COLO668 (cell line): Measurements from ENCODE around the gene PITX1.
A peak's percentile ranks its signal among the peaks of the same experiment; 100 is the strongest.

ENCODE experiments used
- DNase-seq: peaks from one replicate; lab custom pipeline; 2025; ENCODE audit not compliant: unreplicated experiment; lab: John Stamatoyannopoulos, UW

Gene PITX1

GRCh38 chr5:135062216-135063055, 28.4 kb upstream of the PITX1 start:
- no peak for DNase-seq

- no peak for DNase-seq
Measured at GRCh38 chr5:135061001-135061400, 27.0 kb upstream of the PITX1 start.

GRCh38 chr5:135060021-135060420, 26.0 kb upstream of the PITX1 start:
- no peak for DNase-seq

- no peak for DNase-seq
Measured at GRCh38 chr5:135059000-135059923, 25.2 kb upstream of the PITX1 start.

DNA sequence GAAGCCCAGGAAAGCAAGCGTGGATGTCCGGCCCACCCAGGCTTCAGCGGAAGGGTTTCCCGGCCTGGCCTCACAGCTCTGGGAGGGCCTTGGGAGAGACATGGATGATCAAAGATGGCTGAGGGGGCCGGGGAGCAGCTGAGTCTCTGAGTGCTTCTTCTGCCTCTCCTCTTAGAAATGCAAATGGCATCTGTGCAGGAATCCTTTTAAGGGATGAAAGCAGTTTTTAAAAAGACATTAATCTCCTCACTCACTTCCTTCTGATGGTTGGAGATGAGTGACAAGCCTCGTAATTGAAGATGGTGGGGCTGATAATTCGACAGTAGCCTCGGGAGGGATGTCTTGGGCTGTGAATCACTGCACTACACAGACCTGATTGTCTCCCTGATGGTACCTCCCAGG, 24.3 kb upstream of the PITX1 start:
- no peak for DNase-seq

- no peak for DNase-seq
Measured at GRCh38 chr5:135057233-135057632, 23.2 kb upstream of the PITX1 start.

GRCh38 chr5:135056316-135057030, 22.4 kb upstream of the PITX1 start:
- DNase-seq: no peak

GRCh38 chr5:135055396-135055795, 21.4 kb upstream of the PITX1 start:
- DNase-seq: no peak

DNA sequence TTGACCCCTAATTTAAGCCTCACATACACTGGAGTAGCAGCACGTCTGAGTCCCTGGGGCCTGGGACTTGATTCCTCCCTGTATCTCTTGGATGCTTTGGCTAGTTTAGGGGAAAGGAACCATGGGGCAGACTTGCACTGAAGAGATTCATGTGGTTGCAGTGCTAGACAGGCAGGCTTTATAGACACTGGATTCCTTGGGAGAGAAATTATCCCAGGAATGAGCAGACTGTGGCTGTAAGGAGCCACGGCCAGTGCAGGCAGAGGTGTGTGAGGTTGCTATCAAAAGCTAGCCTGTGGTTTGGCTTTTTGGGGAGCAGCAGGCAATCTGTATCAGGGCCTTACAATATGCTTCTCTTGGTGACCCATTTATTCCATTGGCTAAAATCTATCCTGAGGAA, 20.5 kb upstream of the PITX1 start:
- DNase-seq: no peak

- DNase-seq: peak; percentile 44
Measured at GRCh38 chr5:135053989-135054388, 20.0 kb upstream of the PITX1 start.

- peak; percentile 57 for DNase-seq
Measured at GRCh38 chr5:135053278-135053677, 19.2 kb upstream of the PITX1 start.

GRCh38 chr5:135052511-135053145, 18.6 kb upstream of the PITX1 start:
- no peak for DNase-seq

DNA sequence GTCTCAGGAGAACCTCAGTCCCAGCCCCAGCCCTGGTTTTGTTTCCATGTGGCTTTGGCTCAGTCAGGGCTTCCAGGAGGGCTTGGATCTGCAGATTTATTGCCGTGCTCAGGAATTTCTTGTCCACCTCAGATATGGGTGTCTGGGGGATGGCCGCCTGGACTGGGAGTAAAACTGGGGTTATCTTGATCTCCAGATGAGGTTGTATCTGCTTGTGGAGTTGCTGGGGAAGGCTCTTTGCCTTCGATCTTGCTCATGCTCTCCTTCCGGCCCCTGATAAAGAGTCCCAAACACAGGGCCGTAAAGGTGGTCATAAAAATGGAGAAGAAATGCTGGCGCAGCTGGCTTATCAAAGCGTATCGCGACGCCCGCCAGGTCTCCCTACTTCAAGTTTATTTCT, 17.8 kb upstream of the PITX1 start:
- DNase-seq: no peak

DNA sequence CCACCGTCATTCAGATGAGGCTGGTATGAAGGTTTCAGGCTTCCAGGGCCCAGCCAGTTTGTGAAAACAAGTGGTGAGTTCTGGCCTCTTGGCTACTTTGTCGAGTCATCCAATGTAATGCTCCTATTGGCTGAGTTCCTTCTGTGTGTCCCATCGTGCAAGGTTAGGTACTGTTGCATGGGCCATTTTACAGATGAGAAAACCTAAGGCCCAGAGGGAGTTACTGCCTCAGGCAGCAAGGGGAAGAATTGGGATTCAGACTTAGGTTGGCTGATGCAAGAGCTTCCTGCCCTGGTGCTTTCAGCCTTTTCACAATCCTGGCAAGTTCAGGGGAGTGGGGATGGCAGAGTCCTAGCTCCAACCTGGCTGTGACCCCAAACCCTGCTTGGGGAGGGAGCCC, 17.4 kb upstream of the PITX1 start:
- DNase-seq: no peak

- DNase-seq: no peak
Measured at GRCh38 chr5:135050244-135050767, 16.3 kb upstream of the PITX1 start.

GRCh38 chr5:135048930-135049329, 14.9 kb upstream of the PITX1 start:
- no peak for DNase-seq

- DNase-seq: no peak
Measured at GRCh38 chr5:135048286-135048685, 14.3 kb upstream of the PITX1 start.

DNA sequence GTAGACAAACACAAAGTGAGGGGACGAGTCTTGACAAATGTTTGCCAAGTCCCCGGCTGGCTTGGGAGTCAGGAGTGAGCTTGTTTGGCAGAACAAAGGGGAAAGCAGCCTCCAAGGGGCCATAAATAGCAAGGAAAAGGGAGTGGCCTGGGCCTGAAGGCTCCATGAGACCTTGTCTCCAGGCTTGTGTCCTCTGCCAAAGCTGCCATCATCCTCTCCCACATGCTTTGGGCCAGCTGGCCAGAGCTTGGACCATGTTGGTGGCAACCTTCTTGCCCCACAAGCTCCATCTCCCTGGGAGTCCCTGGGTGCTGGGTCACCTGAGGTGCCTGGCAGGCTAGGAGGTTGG, 13.3 kb upstream of the PITX1 start:
- no peak for DNase-seq

GRCh38 chr5:135046661-135047346, 12.8 kb upstream of the PITX1 start:
- DNase-seq: no peak

- DNase-seq: no peak
Measured at GRCh38 chr5:135045488-135045887, 11.5 kb upstream of the PITX1 start.
